ENCODE results near the gene TSPAN11.

Gene TSPAN11

DNA sequence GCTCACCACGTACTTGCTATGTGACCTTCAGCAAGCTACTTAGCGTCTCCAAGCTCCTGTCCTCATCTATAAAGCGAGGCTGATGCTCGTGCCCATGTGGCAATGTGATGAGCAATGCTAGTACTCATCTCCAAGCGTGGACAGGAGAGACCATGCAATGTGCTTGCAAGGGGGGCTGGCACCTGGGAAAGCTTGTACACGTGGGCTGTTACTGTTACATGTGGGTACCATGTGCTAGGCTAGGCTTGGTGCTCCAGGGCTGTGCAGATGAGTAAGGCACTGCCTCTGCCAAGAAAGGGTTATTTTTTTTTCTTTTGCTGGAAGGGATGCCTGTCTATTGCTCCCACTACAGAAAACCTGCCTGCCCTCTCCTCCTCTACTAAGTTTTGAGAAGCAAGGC is 46.6 kb downstream of the TSPAN11 start:
- TF ChIP-seq, protein P1, sequence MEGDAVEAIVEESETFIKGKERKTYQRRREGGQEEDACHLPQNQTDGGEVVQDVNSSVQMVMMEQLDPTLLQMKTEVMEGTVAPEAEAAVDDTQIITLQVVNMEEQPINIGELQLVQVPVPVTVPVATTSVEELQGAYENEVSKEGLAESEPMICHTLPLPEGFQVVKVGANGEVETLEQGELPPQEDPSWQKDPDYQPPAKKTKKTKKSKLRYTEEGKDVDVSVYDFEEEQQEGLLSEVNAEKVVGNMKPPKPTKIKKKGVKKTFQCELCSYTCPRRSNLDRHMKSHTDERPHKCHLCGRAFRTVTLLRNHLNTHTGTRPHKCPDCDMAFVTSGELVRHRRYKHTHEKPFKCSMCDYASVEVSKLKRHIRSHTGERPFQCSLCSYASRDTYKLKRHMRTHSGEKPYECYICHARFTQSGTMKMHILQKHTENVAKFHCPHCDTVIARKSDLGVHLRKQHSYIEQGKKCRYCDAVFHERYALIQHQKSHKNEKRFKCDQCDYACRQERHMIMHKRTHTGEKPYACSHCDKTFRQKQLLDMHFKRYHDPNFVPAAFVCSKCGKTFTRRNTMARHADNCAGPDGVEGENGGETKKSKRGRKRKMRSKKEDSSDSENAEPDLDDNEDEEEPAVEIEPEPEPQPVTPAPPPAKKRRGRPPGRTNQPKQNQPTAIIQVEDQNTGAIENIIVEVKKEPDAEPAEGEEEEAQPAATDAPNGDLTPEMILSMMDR (IDR thresholded peaks at IDR 0.05; ENCODE audit: poor library complexity, severe bottlenecking) = no peak
- H3K9me3 ChIP-seq (ENCODE audit: severe bottlenecking) = no peaks in the 10 kb centered on the region
- H3K4me3 ChIP-seq (ENCODE audit: severe bottlenecking) = no peak overlapping the region
- H3K27me3 ChIP-seq (ENCODE audit: insufficient read depth, poor library complexity, severe bottlenecking) = no peaks in the 10 kb centered on the region
- ATAC-seq (ENCODE audit: low read depth) (no peak), DNase-seq (ENCODE audit: low spot score) (no peak)
- H3K36me3 ChIP-seq (ENCODE audit: low read depth) = no peaks in the 10 kb centered on the region
- H3K27ac ChIP-seq (ENCODE audit: poor library complexity, severe bottlenecking) = no peak overlapping the region
- no peaks in the 10 kb centered on the region for H3K4me1 ChIP-seq (ENCODE audit: insufficient read depth, poor library complexity, severe bottlenecking)

DNA sequence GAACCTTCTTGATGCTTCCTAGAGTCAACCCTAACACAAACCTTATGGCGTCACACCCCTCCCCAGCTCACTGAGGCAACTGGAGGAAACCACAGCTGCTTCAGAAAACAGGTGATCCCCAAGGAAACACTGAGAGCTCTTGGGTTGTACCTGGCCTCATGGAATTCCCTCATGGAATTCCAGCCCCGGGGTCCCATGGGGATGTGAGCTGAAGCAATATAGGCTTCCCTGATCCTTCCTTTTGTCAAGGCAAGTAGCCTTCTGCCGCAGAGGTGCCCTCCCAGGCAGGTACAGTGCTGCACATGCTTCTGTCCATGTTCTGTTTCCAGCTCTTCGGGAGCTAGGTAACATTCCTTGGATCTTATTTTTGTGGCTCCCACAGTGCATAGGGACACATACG is 47.3 kb downstream of the TSPAN11 start:
- DNase-seq (ENCODE audit: low spot score) (no peak), ATAC-seq (ENCODE audit: low read depth) (no peak)
- H3K9me3 ChIP-seq (ENCODE audit: severe bottlenecking) = no peaks in the 10 kb centered on the region
- TF ChIP-seq, protein P1 (IDR thresholded peaks at IDR 0.05; ENCODE audit: poor library complexity, severe bottlenecking) = no peak
- H3K36me3 ChIP-seq (ENCODE audit: low read depth) = no peaks in the 10 kb centered on the region
- H3K4me3 ChIP-seq (ENCODE audit: severe bottlenecking) = no peak overlapping the region
- no peaks in the 10 kb centered on the region for H3K4me1 ChIP-seq (ENCODE audit: insufficient read depth, poor library complexity, severe bottlenecking)
- no peaks in the 10 kb centered on the region for H3K27me3 ChIP-seq (ENCODE audit: insufficient read depth, poor library complexity, severe bottlenecking)
- no peak overlapping the region for H3K27ac ChIP-seq (ENCODE audit: poor library complexity, severe bottlenecking)

DNA sequence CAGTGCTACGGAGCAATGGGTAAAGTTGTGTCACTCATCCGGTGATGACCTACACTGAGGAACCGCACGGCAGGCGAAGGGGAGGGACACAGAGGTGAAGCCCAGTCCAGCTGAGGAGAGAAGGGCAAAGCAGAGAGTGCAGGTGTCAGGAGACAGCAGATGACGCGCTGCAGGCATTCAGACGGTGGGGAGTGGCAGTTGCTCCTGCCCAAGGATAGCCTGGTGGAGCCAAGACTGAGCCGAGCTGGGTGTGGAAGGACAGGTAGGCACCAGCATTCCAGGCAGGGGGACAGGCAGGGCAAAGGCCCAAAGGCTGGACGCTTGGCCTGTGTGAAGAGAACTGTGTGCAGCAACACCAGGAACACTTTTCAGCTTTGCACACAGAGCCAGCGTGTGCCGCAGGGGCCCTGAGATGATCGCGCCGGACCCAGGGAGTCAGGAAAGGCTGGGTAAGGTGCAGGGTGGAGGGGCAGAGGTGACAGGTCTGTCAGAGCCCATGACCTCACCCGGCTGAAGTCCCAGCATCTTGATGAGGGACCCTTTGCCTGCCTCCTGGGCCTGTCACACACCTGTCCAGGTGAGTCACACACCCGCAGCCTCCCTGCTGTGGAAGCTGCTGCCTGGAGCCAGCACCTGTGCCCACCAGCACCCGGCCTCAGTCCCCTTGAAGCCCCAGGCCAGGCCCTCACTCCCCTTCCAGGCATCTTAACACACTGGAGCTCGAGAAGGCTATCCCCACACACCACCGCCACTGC is 48.4 kb downstream of the TSPAN11 start:
- ATAC-seq (ENCODE audit: low read depth) (no peak), DNase-seq (ENCODE audit: low spot score) (no peak)
- Histone ChIP-seq H3K4me3 (ENCODE audit: severe bottlenecking) (no peak overlapping the region), H3K4me1 (ENCODE audit: insufficient read depth, poor library complexity, severe bottlenecking) (no peaks in the 10 kb centered on the region), H3K36me3 (ENCODE audit: low read depth) (no peaks in the 10 kb centered on the region), H3K9me3 (ENCODE audit: severe bottlenecking) (no peaks in the 10 kb centered on the region), H3K27ac (ENCODE audit: poor library complexity, severe bottlenecking) (no peak overlapping the region), H3K27me3 (ENCODE audit: insufficient read depth, poor library complexity, severe bottlenecking) (no peaks in the 10 kb centered on the region)
- TF ChIP-seq, protein P1 (IDR thresholded peaks at IDR 0.05; ENCODE audit: poor library complexity, severe bottlenecking) = no peak

- DNase-seq (ENCODE audit: low spot score) (no peak), ATAC-seq (ENCODE audit: low read depth) (no peak)
- Histone ChIP-seq H3K4me3 (ENCODE audit: severe bottlenecking) (no peak overlapping the region), H3K9me3 (ENCODE audit: severe bottlenecking) (no peaks in the 10 kb centered on the region), H3K27me3 (ENCODE audit: insufficient read depth, poor library complexity, severe bottlenecking) (no peaks in the 10 kb centered on the region), H3K27ac (ENCODE audit: poor library complexity, severe bottlenecking) (no peak overlapping the region), H3K4me1 (ENCODE audit: insufficient read depth, poor library complexity, severe bottlenecking) (no peaks in the 10 kb centered on the region), H3K36me3 (ENCODE audit: low read depth) (no peaks in the 10 kb centered on the region)
- TF ChIP-seq, protein P1 (IDR thresholded peaks at IDR 0.05; ENCODE audit: poor library complexity, severe bottlenecking) = no peak
Measured at GRCh38 chr12:30975581-30975980, 49.0 kb downstream of the TSPAN11 start.

DNA sequence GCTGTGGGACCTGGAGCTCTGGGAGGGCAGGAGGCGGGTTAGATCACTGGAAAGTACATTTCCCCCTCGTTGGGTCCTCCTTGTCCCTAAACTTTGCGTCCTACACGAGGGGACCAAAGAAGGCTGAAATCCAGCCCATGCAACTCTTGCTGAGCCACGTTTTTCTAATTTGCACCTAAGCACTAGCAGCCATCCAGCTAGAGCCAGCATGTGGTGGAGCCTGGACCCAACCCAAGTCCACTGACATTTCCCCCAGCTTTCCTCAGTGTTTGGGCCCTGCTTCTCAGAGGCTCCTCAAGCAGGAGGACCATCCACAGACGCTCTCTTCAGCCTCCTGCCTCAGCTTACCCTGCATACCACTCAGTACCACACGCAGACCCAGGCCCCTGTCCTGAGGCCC is 49.7 kb downstream of the TSPAN11 start:
- no peaks in the 10 kb centered on the region for H3K36me3 ChIP-seq (ENCODE audit: low read depth)
- TF ChIP-seq, protein P1 (IDR thresholded peaks at IDR 0.05; ENCODE audit: poor library complexity, severe bottlenecking) = no peak
- no peaks in the 10 kb centered on the region for H3K9me3 ChIP-seq (ENCODE audit: severe bottlenecking)
- H3K27ac ChIP-seq (ENCODE audit: poor library complexity, severe bottlenecking) = no peak overlapping the region
- H3K27me3 ChIP-seq (ENCODE audit: insufficient read depth, poor library complexity, severe bottlenecking) = no peaks in the 10 kb centered on the region
- no peaks in the 10 kb centered on the region for H3K4me1 ChIP-seq (ENCODE audit: insufficient read depth, poor library complexity, severe bottlenecking)
- no peak overlapping the region for H3K4me3 ChIP-seq (ENCODE audit: severe bottlenecking)
- no peak for DNase-seq (ENCODE audit: low spot score)
- no peak for ATAC-seq (ENCODE audit: low read depth)

All from RWPE2 (cell line).